ENCODE measurements around the gene SLC9C1.

- TF ChIP-seq CTCF (optimal IDR thresholded peaks at IDR 0.05 in 1 of 3, IDR thresholded peaks at IDR 0.05 in 1 of 3, conservative IDR thresholded peaks at IDR 0.05 in 1 of 3; ENCODE audit: extremely low read depth in 1 of 3, insufficient read depth in 2 of 3, low read length in 3 of 3) (no peak), EZH2 (IDR thresholded peaks at IDR 0.05; ENCODE audit: low read length) (no peak)
These were observed 178.1 kb downstream of the SLC9C1 start for GRCh38 chr3:112115806-112116383.

All from keratinocyte (primary cell).